Liver (tissue), 9 donors: ENCODE results near the gene WIPI1. TPM values are rescaled to one million over a fixed set of nuclear protein-coding genes. Genes with fewer than 3 reads are reported as not detected.

Experiments used
- DNase-seq: peaks from one replicate; pipeline ENCODE4 v3.0.0-alpha.2; 2017; ENCODE audit warnings: low spot score
- H3K27ac ChIP-seq, 2 donors: one replicate each; pipeline ENCODE4 v1.7.0; 2013; ENCODE audit warnings: inconsistent platforms in 2 of 2, low read length in 2 of 2, control low read depth in 1 of 2, low read depth in 1 of 2, mild to moderate bottlenecking in 1 of 2
- H3K27me3 ChIP-seq, 4 donors: one replicate each; pipeline versions ENCODE4 v1.6.1 to v1.7.0; 2013; ENCODE audit warnings: low read length in 3 of 4, inconsistent platforms in 1 of 4, mild to moderate bottlenecking in 1 of 4, moderate library complexity in 1 of 4; ENCODE audit not compliant: control insufficient read depth in 4 of 4, insufficient read depth in 4 of 4
- H3K36me3 ChIP-seq, 4 donors: one replicate each; pipeline versions ENCODE4 v1.6.1 to v1.7.0; 2013; ENCODE audit warnings: low read length in 3 of 4, mild to moderate bottlenecking in 3 of 4, low read depth in 1 of 4, moderate library complexity in 1 of 4; ENCODE audit not compliant: control insufficient read depth in 4 of 4, insufficient read depth in 3 of 4
- H3K4me1 ChIP-seq, 4 donors: one replicate each; pipeline versions ENCODE4 v1.6.1 to v1.7.0; 2013; ENCODE audit warnings: low read length in 3 of 4, mild to moderate bottlenecking in 3 of 4, moderate library complexity in 1 of 4; ENCODE audit not compliant: control insufficient read depth in 4 of 4, insufficient read depth in 4 of 4
- H3K4me3 ChIP-seq, 3 donors: one replicate each; pipeline versions ENCODE4 v1.6.1 to v1.7.0; 2013; ENCODE audit warnings: low read length in 3 of 3, control low read depth in 1 of 3, low read depth in 1 of 3, mild to moderate bottlenecking in 1 of 3
- H3K9ac ChIP-seq, 2 donors: one replicate each; pipeline ENCODE4 v1.7.0; 2013; ENCODE audit warnings: low read length in 2 of 2, mild to moderate bottlenecking in 2 of 2, moderate library complexity in 2 of 2, control low read depth in 1 of 2, low read depth in 1 of 2
- H3K9me3 ChIP-seq, 4 donors: one replicate each; pipeline versions ENCODE4 v1.6.1 to v1.7.0; 2013; ENCODE audit warnings: low read length in 3 of 4; ENCODE audit not compliant: control insufficient read depth in 4 of 4
- ATF3 ChIP-seq: IDR thresholded peaks from 2 replicates; pipeline ENCODE4 v1.6.1; 2016; ENCODE audit warnings: antibody characterized with exemption
- CTCF ChIP-seq: fragments of 150-350 bp; IDR thresholded peaks from 2 replicates; pipeline ENCODE4 v1.5.1; 2017; ENCODE audit warnings: improper control_type of control experiment, low read depth, low read length; ENCODE audit not compliant: missing input control
- EGR1 ChIP-seq, 2 donors: IDR thresholded peaks; 2 replicates each; pipeline ENCODE4 v1.6.1; 2016 to 2018; ENCODE audit warnings: antibody characterized with exemption in 2 of 2, low read depth in 2 of 2
- FOXA2 ChIP-seq: IDR thresholded peaks from 2 replicates; pipeline ENCODE4 v1.6.1; 2016; ENCODE audit warnings: antibody characterized with exemption
- GABPA ChIP-seq, 2 donors: IDR thresholded peaks in 1 of 2; conservative IDR thresholded peaks in 1 of 2; 2 replicates each; pipeline ENCODE4 v1.6.1; 2016; ENCODE audit warnings: antibody characterized with exemption in 2 of 2, mild to moderate bottlenecking in 1 of 2, moderate library complexity in 1 of 2
- HNF4A ChIP-seq, 2 donors: conservative IDR thresholded peaks; 2 replicates each; pipeline ENCODE4 v1.6.1; 2016; ENCODE audit warnings: antibody characterized with exemption in 2 of 2, mild to moderate bottlenecking in 2 of 2
- HNF4G ChIP-seq: IDR thresholded peaks from 2 replicates; pipeline ENCODE4 v1.6.1; 2016; ENCODE audit warnings: antibody characterized with exemption
- JUND ChIP-seq, 2 donors: IDR thresholded peaks; 2 replicates each; pipeline ENCODE4 v1.6.1; 2016; ENCODE audit warnings: antibody characterized with exemption in 2 of 2
- MAX ChIP-seq: IDR thresholded peaks from 2 replicates; pipeline ENCODE4 v1.6.1; 2016; ENCODE audit warnings: antibody characterized with exemption
- NR2F2 ChIP-seq: IDR thresholded peaks from 2 replicates; pipeline ENCODE4 v1.6.1; 2016; ENCODE audit warnings: antibody characterized with exemption
- RAD21 ChIP-seq, 2 donors: IDR thresholded peaks; 2 replicates each; pipeline ENCODE4 v1.6.1; 2016; ENCODE audit warnings: antibody characterized with exemption in 2 of 2, mild to moderate bottlenecking in 2 of 2
- REST ChIP-seq: IDR thresholded peaks from 2 replicates; pipeline ENCODE4 v1.6.1; 2016; ENCODE audit warnings: antibody characterized with exemption, mild to moderate bottlenecking
- RXRA ChIP-seq, 2 donors: IDR thresholded peaks; 2 replicates each; pipeline ENCODE4 v1.6.1; 2017 to 2018; ENCODE audit warnings: antibody characterized with exemption in 2 of 2, mild to moderate bottlenecking in 1 of 2
- SP1 ChIP-seq: IDR thresholded peaks from 2 replicates; pipeline ENCODE4 v1.6.1; 2018; ENCODE audit warnings: antibody characterized with exemption, mild to moderate bottlenecking
- TAF1 ChIP-seq: conservative IDR thresholded peaks from 2 replicates; pipeline ENCODE4 v1.6.1; 2016; ENCODE audit warnings: antibody characterized with exemption, mild to moderate bottlenecking
- YY1 ChIP-seq: IDR thresholded peaks from 2 replicates; pipeline ENCODE4 v1.6.1; 2016; ENCODE audit warnings: antibody characterized with exemption, mild to moderate bottlenecking
- ZBTB33 ChIP-seq: IDR thresholded peaks from 2 replicates; pipeline ENCODE4 v1.6.1; 2016; ENCODE audit warnings: antibody characterized with exemption
- WGBS: extraction: QIAGEN DNeasy Blood & Tissue Kit; methylation state at CpG from one replicate; pipeline ENCODE4 v1.1.7; 2013; 5-methylcytosine and 5-hydroxymethylcytosine counted together
- polyA plus RNA-seq, 2 donors: library from polyadenylated mRNA; stranded (reverse) in 1 of 2; unstranded in 1 of 2; fragments of 200-250 nt in 1 of 2; fragments of >200 nt in 1 of 2; fragmentation: Nextera tagmentation in 1 of 2; extraction: Ambion mirVana in 1 of 2; gene quantifications; one replicate each; pipeline versions ENCODE4 v1.2.1 to v1.2.3, GENCODE V29; 2013 to 2015
- total RNA-seq, 2 donors: library from RNA; depleted of rRNA; stranded (reverse); fragments of >200 nt; gene quantifications; one replicate each; pipeline ENCODE4 v1.2.3, GENCODE V29; 2014
- donor health status: healthy.
- donor health status: healthy.
- donor health status: healthy.
- donor health status: healthy.
- donor health status: healthy.

Gene WIPI1
- total and polyA plus RNA-seq, 4 donors, result 21.1 to 48.6 (median 29.8) TPM

- H3K9ac ChIP-seq, result no peak overlapping the region
- no peaks in the 10 kb centered on the region for H3K27me3 ChIP-seq
- H3K27ac ChIP-seq, result no peak overlapping the region
- WGBS, result 97% methylated on average over 5 of the region's 5 CpGs
- DNase-seq, result no peak
- H3K4me1 ChIP-seq, result peaks cover 4 to 11% (median 8%) of the 10 kb centered on the region in 4 donors
- no peaks in the 10 kb centered on the region for H3K9me3 ChIP-seq
- H3K4me3 ChIP-seq, result no peak overlapping the region
- H3K36me3 ChIP-seq, result no peaks in the 10 kb centered on the region
- no peak for TF ChIP-seq HNF4A (conservative IDR thresholded peaks at IDR 0.05)
- no peak for TF ChIP-seq ZBTB33
- TF ChIP-seq NR2F2, result no peak
- no peak for TF ChIP-seq RAD21 (IDR thresholded peaks at IDR 0.05)
- TF ChIP-seq REST, result no peak
- no peak for TF ChIP-seq CTCF
- TF ChIP-seq ATF3, result no peak
- no peak for TF ChIP-seq MAX
- TF ChIP-seq GABPA (IDR thresholded peaks at IDR 0.05 in 1 of 2, conservative IDR thresholded peaks at IDR 0.05 in 1 of 2), result no peak
- no peak for TF ChIP-seq SP1
Observed at GRCh38 chr17:68499587-68499986, 42.3 kb upstream of the WIPI1 start.

GRCh38 chr17:68498479-68499326 lies 41.4 kb upstream of the WIPI1 start:
- 32% methylated on average over 7 of the region's 7 CpGs for WGBS
- TF ChIP-seq ZBTB33, result peak; percentile 36
- no peak for TF ChIP-seq HNF4G
- TF ChIP-seq FOXA2, result no peak
- no peak for TF ChIP-seq TAF1
- peak in 1 of 2 donors; percentile 10 for TF ChIP-seq JUND (IDR thresholded peaks at IDR 0.05)
- peak; percentile 34 for TF ChIP-seq YY1
- peak in 1 of 2 donors; percentile 37 for TF ChIP-seq RAD21 (IDR thresholded peaks at IDR 0.05)
- peak; percentile 32 to 57 for TF ChIP-seq RXRA (IDR thresholded peaks at IDR 0.05)
- TF ChIP-seq GABPA (IDR thresholded peaks at IDR 0.05 in 1 of 2, conservative IDR thresholded peaks at IDR 0.05 in 1 of 2), result no peak
- peak; percentile 43 to 53 for TF ChIP-seq HNF4A (conservative IDR thresholded peaks at IDR 0.05)
- TF ChIP-seq EGR1 (IDR thresholded peaks at IDR 0.05; ENCODE audit: low read depth in 2 of 2), result peak; percentile 36 to 42
- TF ChIP-seq SP1, result peak; percentile 23
- no peak for TF ChIP-seq MAX
- Histone ChIP-seq H3K27ac (peak overlapping the region; percentile 60 to 74), H3K4me3 (no peak overlapping the region), H3K36me3 (no peaks in the 10 kb centered on the region), H3K9ac (no peak overlapping the region), H3K27me3 (no peaks in the 10 kb centered on the region), H3K9me3 (no peaks in the 10 kb centered on the region), H3K4me1 (peaks cover 4 to 11% (median 8%) of the 10 kb centered on the region in 4 donors)
- DNase-seq, result no peak
